22Rv1 (cell line): ENCODE data around the gene NINJ2.

Source experiments
- CTCF ChIP-seq: fragments of 450-650 bp; IDR thresholded peaks from 2 replicates; pipeline ENCODE4 v1.5.1; 2017; ENCODE audit warnings: mild to moderate bottlenecking
- ZFX ChIP-seq: fragments of 450-650 bp; IDR thresholded peaks from 2 replicates; pipeline ENCODE4 v1.6.1; 2017; ENCODE audit warnings: antibody characterized with exemption, borderline replicate concordance

- peak; percentile 49 for TF ChIP-seq CTCF
- no peak for TF ChIP-seq ZFX
Observed at GRCh38 chr12:642633-643474, 20.4 kb downstream of the NINJ2 start.
